ENCODE results near the gene ANGPTL8. TPM values are rescaled to one million over a fixed set of nuclear protein-coding genes. Genes with fewer than 3 reads are reported as not detected.

The ANGPTL8 gene
- total RNA-seq, 4 donors from 2014 or later: not detected

DNA sequence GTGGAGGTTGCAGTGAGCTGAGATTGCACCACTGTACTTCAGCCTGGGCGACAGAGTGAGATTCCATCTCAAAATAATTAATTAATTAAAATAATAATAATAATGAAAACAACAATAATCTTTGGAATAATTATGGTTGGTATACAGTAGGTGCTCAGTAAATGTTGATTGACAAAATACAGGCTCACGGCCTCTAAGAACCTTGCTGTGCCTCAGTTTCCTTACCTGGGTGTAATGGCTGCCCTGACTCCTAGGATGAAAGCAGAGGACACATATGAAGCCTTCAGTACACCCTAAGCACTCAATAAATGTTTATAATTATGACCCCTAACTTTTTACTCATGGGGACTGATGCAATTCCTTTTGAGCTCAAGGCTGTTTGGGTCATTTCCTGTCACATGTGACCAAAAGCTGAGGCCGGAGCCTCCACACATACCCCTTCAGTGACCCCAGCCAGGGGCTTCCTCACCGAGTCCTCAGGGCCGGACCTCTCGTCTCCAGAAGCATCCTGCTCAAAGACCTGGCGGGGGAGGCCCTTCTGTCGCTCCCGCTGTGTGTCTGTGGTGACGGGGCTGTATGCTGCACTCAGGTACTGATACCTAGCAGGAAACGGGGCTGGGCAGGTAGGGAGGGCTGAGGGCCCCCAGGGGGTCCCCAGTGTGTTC is 12.4 kb downstream of the ANGPTL8 start:
- Histone ChIP-seq H3K36me3 (peaks cover 0 to 51% (median 0%) of the 10 kb centered on the region in 3 donors), H3K9me3 (no peaks in the 10 kb centered on the region), H3K27ac (no peak overlapping the region), H3K27me3 (no peaks in the 10 kb centered on the region), H3K4me1 (no peaks in the 10 kb centered on the region), H3K4me3 (no peak overlapping the region)
- TF ChIP-seq, protein P1, sequence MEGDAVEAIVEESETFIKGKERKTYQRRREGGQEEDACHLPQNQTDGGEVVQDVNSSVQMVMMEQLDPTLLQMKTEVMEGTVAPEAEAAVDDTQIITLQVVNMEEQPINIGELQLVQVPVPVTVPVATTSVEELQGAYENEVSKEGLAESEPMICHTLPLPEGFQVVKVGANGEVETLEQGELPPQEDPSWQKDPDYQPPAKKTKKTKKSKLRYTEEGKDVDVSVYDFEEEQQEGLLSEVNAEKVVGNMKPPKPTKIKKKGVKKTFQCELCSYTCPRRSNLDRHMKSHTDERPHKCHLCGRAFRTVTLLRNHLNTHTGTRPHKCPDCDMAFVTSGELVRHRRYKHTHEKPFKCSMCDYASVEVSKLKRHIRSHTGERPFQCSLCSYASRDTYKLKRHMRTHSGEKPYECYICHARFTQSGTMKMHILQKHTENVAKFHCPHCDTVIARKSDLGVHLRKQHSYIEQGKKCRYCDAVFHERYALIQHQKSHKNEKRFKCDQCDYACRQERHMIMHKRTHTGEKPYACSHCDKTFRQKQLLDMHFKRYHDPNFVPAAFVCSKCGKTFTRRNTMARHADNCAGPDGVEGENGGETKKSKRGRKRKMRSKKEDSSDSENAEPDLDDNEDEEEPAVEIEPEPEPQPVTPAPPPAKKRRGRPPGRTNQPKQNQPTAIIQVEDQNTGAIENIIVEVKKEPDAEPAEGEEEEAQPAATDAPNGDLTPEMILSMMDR (IDR thresholded peaks at IDR 0.05): no peak
- no peak for TF ChIP-seq POLR2A (IDR thresholded peaks at IDR 0.05)
- no peak for DNase-seq

DNA sequence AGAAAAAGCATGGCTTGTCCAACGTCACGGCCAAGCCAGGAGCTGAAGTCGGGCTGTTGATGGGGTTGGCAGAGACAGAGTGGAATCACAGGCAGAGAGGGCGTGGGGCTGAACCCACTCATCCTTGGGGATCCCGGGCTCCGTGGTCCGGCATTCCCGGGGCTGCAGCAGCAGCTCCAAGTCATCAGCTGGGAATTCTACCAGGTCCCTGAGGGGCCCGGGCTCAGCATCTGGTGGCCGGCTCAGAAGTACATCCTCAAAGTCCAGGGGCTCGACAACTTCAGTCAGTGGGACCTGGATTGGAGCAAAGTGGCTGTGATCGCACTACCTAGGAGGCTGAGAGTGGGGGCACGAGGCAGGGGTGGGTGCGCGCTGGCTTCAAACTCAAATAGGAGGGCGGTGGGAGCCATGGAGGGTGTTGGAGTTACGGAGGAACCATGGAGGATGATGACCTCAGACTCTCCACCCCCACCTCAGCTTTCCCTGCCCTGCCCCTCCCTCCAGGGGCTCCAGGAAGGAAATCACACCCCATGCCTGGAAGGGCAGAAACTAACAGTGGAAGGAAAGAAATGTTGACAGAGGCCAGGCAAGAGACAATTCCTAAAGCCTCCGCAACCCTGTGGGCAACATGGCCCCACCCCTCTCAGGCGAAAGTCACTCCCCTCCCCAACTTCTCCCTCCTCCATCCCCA is 13.4 kb downstream of the ANGPTL8 start:
- no peak for DNase-seq
- H3K27ac ChIP-seq: peak overlapping the region in 2 of 4 donors; percentile 23 to 46
- TF ChIP-seq POLR2A (IDR thresholded peaks at IDR 0.05): no peak
- TF ChIP-seq, protein P1 (IDR thresholded peaks at IDR 0.05): no peak
- H3K4me1 ChIP-seq: no peaks in the 10 kb centered on the region
- H3K36me3 ChIP-seq: peaks cover 0 to 46% (median 0%) of the 10 kb centered on the region in 3 donors
- H3K4me3 ChIP-seq: no peak overlapping the region
- no peaks in the 10 kb centered on the region for H3K27me3 ChIP-seq
- no peaks in the 10 kb centered on the region for H3K9me3 ChIP-seq

- Histone ChIP-seq H3K9me3 (no peaks in the 10 kb centered on the region), H3K4me3 (no peak overlapping the region), H3K36me3 (peaks cover 0 to 31% (median 0%) of the 10 kb centered on the region in 3 donors), H3K4me1 (no peaks in the 10 kb centered on the region), H3K27ac (no peak overlapping the region), H3K27me3 (no peaks in the 10 kb centered on the region)
- no peak for TF ChIP-seq POLR2A (IDR thresholded peaks at IDR 0.05)
- TF ChIP-seq, protein P1 (IDR thresholded peaks at IDR 0.05): peak in 3 of 6 experiments; percentile 23 to 41 (median 23)
- DNase-seq: no peak
Observed at GRCh38 chr19:11254666-11255065, 15.2 kb downstream of the ANGPTL8 start.

GRCh38 chr19:11256189-11256588 is 16.8 kb downstream of the ANGPTL8 start:
- TF ChIP-seq, protein P1 (IDR thresholded peaks at IDR 0.05): no peak
- no peak for TF ChIP-seq POLR2A (IDR thresholded peaks at IDR 0.05)
- H3K9me3 ChIP-seq: no peaks in the 10 kb centered on the region
- H3K27ac ChIP-seq: peak overlapping the region in 1 of 4 donors; percentile 43
- H3K36me3 ChIP-seq: peaks cover 0 to 16% (median 0%) of the 10 kb centered on the region in 3 donors
- no peak for DNase-seq
- no peaks in the 10 kb centered on the region for H3K4me1 ChIP-seq
- no peaks in the 10 kb centered on the region for H3K27me3 ChIP-seq
- no peak overlapping the region for H3K4me3 ChIP-seq

DNA sequence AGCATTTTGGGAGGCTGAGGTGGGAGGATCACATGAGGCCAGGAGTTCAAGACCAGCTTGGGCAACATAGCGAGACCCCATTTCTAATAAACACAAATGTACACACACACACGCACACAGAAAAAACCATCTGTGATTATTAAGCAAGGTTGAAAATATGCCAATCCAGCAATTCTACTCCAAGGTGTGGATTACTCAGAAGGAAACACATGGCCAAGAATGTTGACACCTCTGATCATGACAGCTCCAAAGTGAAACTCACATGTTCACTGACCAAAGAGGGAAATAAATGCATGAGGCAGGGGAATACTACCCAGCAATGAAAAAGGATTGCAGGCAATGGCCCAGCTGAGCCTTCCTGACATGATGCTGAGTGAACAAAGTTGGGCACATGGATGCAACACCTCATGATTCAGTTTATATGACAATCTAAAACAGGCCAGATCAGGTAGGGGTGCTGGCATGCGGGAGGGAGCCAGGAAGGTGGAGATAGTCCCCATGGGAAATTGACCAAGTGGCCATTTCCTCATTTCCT is 18.5 kb downstream of the ANGPTL8 start:
- no peak for TF ChIP-seq POLR2A (IDR thresholded peaks at IDR 0.05)
- TF ChIP-seq, protein P1 (IDR thresholded peaks at IDR 0.05): no peak
- no peaks in the 10 kb centered on the region for H3K9me3 ChIP-seq
- H3K27ac ChIP-seq: no peak overlapping the region
- peaks cover 0 to 8% (median 2%) of the 10 kb centered on the region in 4 donors for H3K4me1 ChIP-seq
- no peak for DNase-seq
- no peaks in the 10 kb centered on the region for H3K36me3 ChIP-seq
- H3K4me3 ChIP-seq: no peak overlapping the region
- no peaks in the 10 kb centered on the region for H3K27me3 ChIP-seq
